ENCODE data around the gene OBP2B.

The OBP2B gene

GRCh38 chr9:133167769-133168168 is 41.3 kb downstream of the OBP2B start:
- TF ChIP-seq REST (IDR thresholded peaks at IDR 0.05; ENCODE audit: insufficient replicate concordance, low read depth) (no peak), POLR2AphosphoS5 (IDR thresholded peaks at IDR 0.05; ENCODE audit: low read depth) (no peak), SPI1 (IDR thresholded peaks at IDR 0.05; ENCODE audit: borderline replicate concordance, low read depth) (no peak), GABPA (IDR thresholded peaks at IDR 0.05; ENCODE audit: low read depth) (no peak)
- TF ChIP-seq, protein P1, sequence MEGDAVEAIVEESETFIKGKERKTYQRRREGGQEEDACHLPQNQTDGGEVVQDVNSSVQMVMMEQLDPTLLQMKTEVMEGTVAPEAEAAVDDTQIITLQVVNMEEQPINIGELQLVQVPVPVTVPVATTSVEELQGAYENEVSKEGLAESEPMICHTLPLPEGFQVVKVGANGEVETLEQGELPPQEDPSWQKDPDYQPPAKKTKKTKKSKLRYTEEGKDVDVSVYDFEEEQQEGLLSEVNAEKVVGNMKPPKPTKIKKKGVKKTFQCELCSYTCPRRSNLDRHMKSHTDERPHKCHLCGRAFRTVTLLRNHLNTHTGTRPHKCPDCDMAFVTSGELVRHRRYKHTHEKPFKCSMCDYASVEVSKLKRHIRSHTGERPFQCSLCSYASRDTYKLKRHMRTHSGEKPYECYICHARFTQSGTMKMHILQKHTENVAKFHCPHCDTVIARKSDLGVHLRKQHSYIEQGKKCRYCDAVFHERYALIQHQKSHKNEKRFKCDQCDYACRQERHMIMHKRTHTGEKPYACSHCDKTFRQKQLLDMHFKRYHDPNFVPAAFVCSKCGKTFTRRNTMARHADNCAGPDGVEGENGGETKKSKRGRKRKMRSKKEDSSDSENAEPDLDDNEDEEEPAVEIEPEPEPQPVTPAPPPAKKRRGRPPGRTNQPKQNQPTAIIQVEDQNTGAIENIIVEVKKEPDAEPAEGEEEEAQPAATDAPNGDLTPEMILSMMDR (IDR thresholded peaks at IDR 0.05; ENCODE audit: insufficient read depth, low read length): no peak
- no peak overlapping the region for H3K4me3 ChIP-seq (replicated peaks; ENCODE audit: insufficient read depth, low read length)
- no peak for DNase-seq (ENCODE audit: low read depth in 1 of 2, low spot score in 1 of 2)
- H3K27ac ChIP-seq (replicated peaks): no peak overlapping the region
- no peaks in the 10 kb centered on the region for H3K27me3 ChIP-seq (ENCODE audit: insufficient read depth, poor library complexity, severe bottlenecking)

- no peak for DNase-seq (ENCODE audit: low read depth in 1 of 2, low spot score in 1 of 2)
- TF ChIP-seq REST (IDR thresholded peaks at IDR 0.05; ENCODE audit: insufficient replicate concordance, low read depth) (no peak), POLR2AphosphoS5 (IDR thresholded peaks at IDR 0.05; ENCODE audit: low read depth) (no peak), GABPA (IDR thresholded peaks at IDR 0.05; ENCODE audit: low read depth) (no peak), SPI1 (IDR thresholded peaks at IDR 0.05; ENCODE audit: borderline replicate concordance, low read depth) (no peak)
- TF ChIP-seq, protein P1 (IDR thresholded peaks at IDR 0.05; ENCODE audit: insufficient read depth, low read length): no peak
- Histone ChIP-seq H3K27me3 (ENCODE audit: insufficient read depth, poor library complexity, severe bottlenecking) (no peaks in the 10 kb centered on the region), H3K27ac (replicated peaks) (no peak overlapping the region), H3K4me3 (replicated peaks; ENCODE audit: insufficient read depth, low read length) (no peak overlapping the region)
These were observed 41.8 kb downstream of the OBP2B start for GRCh38 chr9:133167096-133167730.

DNA sequence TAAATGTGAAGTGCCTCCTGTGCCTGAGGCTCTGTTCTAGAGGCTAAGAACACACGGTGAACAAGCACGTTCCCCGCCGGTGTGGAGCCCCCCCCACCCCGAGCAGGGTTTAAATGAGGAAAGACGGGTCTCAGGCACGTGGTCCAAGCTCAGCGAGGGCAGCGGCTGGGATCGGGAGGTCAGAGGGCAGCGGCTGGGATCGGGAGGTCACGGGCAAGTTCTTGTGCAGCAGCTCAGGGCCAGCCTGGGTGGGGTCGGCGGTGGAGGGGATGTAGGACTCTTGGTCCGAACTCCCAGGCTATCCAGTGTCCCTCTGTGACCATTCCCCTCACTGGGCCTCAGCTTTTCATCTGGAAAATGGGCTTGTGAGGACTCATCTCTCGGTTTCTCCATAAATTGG is 42.7 kb downstream of the OBP2B start:
- Histone ChIP-seq H3K27me3 (ENCODE audit: insufficient read depth, poor library complexity, severe bottlenecking) (no peaks in the 10 kb centered on the region), H3K4me3 (replicated peaks; ENCODE audit: insufficient read depth, low read length) (no peak overlapping the region), H3K27ac (replicated peaks) (no peak overlapping the region)
- TF ChIP-seq REST (IDR thresholded peaks at IDR 0.05; ENCODE audit: insufficient replicate concordance, low read depth) (no peak), SPI1 (IDR thresholded peaks at IDR 0.05; ENCODE audit: borderline replicate concordance, low read depth) (no peak), POLR2AphosphoS5 (IDR thresholded peaks at IDR 0.05; ENCODE audit: low read depth) (no peak), GABPA (IDR thresholded peaks at IDR 0.05; ENCODE audit: low read depth) (no peak)
- TF ChIP-seq, protein P1 (IDR thresholded peaks at IDR 0.05; ENCODE audit: insufficient read depth, low read length): no peak
- no peak for DNase-seq (ENCODE audit: low read depth in 1 of 2, low spot score in 1 of 2)

Data from HL-60 (cell line).